Activated CD4-positive, alpha-beta T cell treated with anti-CD3 and anti-CD28 coated beads for 36 hours (primary cell): Measurements from ENCODE around the gene PTPRG. TPM values are rescaled to one million over a fixed set of nuclear protein-coding genes. Genes with fewer than 3 reads are reported as not detected.
A peak's percentile ranks its signal among the peaks of the same experiment; 100 is the strongest.

Experiments
- ATAC-seq: fragments of 200-7000 bp; cut with Tn5 transposase; one replicate; pipeline ENCODE4 v1.10.0; 2021; ENCODE audit warnings: mild to moderate bottlenecking, moderate library complexity
- CTCF ChIA-PET: fragments of 350-600 bp; sonication (Branson Sonifier 250); formaldehyde crosslinking; loops from one replicate; lab custom pipeline; 2021; ENCODE audit warnings: antibody characterized with exemption; lab: Charles Lee
- POLR2A ChIA-PET: fragments of 350-600 bp; sonication (Branson Sonifier 250); formaldehyde crosslinking; loops from one replicate; lab custom pipeline; 2021; ENCODE audit warnings: antibody characterized with exemption, inconsistent platforms; lab: Charles Lee
- DNase-seq: peaks from one replicate; pipeline ENCODE4 v3.0.0-alpha.2; 2020
- H3K27ac Mint-ChIP-seq: one replicate; pipeline ENCODE4 v1.8.0; 2021; ENCODE audit warnings: mixed read lengths
- H3K27me3 Mint-ChIP-seq: one replicate; pipeline ENCODE4 v1.8.0; 2021; ENCODE audit warnings: mixed read lengths
- H3K36me3 Mint-ChIP-seq: one replicate; pipeline ENCODE4 v1.8.0; 2021; ENCODE audit warnings: low read depth, mixed read lengths
- H3K4me1 Mint-ChIP-seq: one replicate; pipeline ENCODE4 v1.8.0; 2021; ENCODE audit warnings: mixed read lengths
- H3K4me3 Mint-ChIP-seq: one replicate; pipeline ENCODE4 v1.8.0; 2021; ENCODE audit warnings: mild to moderate bottlenecking, moderate library complexity, mixed read lengths
- H3K9me3 Mint-ChIP-seq: one replicate; pipeline ENCODE4 v1.8.0; 2021; ENCODE audit warnings: low read depth, mixed read lengths
- intact Hi-C, 2 experiments: fragments of 100-400 bp; cut with DNase I in 1 of 2; cut with micrococcal nuclease in 1 of 2; formaldehyde crosslinking; loops; one replicate each; pipeline versions ENCODE4 v1.14.2 to v1.15.1; 2022 to 2024; cut with DNase I, micrococcal nuclease
- total RNA-seq, 2 experiments: library from RNA; stranded (reverse); gene quantifications; one replicate each; pipeline ENCODE4 v1.2.3, GENCODE V29; 2021

Gene PTPRG
- total RNA-seq, 2 experiments from 2014 or later = 0.32 to 0.33 TPM

GRCh38 chr3:62109534-62109933, 548.2 kb downstream of the PTPRG start:
- intact Hi-C loops = no loop called here
- ATAC-seq = peak; percentile 69
- Mint-ChIP-seq H3K27me3 (peaks cover 3% of the 10 kb centered on the region), H3K27ac (no peak overlapping the region), H3K4me3 (no peak overlapping the region), H3K9me3 (peaks cover 3% of the 10 kb centered on the region), H3K36me3 (no peaks in the 10 kb centered on the region), H3K4me1 (no peaks in the 10 kb centered on the region)
- ChIA-PET CTCF (interaction anchor here (0.6 kb wide), 1 partner anchor 698 kb away, joined by 3 read pairs; no protein-coding TSS in a partner anchor), POLR2A (no interaction called here)
- peak; percentile 10 for DNase-seq

DNA sequence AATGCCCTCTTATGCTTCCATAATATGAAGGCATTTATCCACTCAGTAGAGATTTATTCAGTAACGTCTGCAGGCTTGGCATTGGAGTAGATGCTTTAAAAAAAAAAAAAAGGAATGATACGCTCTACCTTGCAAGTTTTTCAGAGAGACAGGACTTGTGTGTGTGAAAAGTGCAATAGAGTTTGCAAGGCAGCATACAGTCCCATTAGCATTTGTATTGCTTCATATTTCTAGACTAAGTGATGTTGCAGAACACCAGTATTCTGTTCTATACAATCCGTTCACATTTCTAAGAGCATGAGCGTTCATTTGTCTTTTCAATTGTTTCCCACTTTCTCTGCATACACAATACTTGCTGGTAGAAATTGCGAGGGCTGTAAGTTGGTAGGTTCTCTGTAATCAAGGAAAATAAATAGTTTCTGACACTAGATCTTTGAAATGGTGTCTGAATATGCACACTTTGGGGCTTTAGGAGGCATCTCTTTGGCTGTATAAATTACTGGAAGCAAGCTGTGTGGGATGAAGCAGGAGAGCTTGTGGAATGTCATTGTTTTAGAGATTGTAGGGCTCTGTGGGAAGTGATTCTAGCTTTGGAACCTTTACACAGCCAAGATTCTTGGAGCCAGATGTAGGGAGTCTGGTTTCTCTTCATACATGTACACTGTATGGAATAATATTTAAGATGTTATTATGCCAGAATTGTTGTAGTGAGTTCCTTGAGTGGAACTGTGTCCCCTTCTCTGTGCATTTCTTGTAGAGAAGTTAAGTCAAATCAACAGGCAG, 549.3 kb downstream of the PTPRG start:
- intact Hi-C loops = no loop called here
- DNase-seq (no peak), ATAC-seq (no peak)
- H3K9me3 Mint-ChIP-seq = peaks cover 3% of the 10 kb centered on the region
- H3K27ac Mint-ChIP-seq = no peak overlapping the region
- CTCF ChIA-PET = interaction anchor here (0.6 kb wide), 1 partner anchor 697 kb away, joined by 3 read pairs; no protein-coding TSS in a partner anchor
- H3K36me3 Mint-ChIP-seq = no peaks in the 10 kb centered on the region
- no peak overlapping the region for H3K4me3 Mint-ChIP-seq
- POLR2A ChIA-PET = no interaction called here
- H3K27me3 Mint-ChIP-seq = peaks cover 3% of the 10 kb centered on the region
- H3K4me1 Mint-ChIP-seq = no peaks in the 10 kb centered on the region

- Mint-ChIP-seq H3K27ac (no peak overlapping the region), H3K4me1 (no peaks in the 10 kb centered on the region), H3K36me3 (no peaks in the 10 kb centered on the region), H3K27me3 (peaks cover 3% of the 10 kb centered on the region), H3K4me3 (no peak overlapping the region), H3K9me3 (peaks cover 3% of the 10 kb centered on the region)
- ATAC-seq = no peak
- CTCF ChIA-PET = no interaction called here
- DNase-seq = no peak
- POLR2A ChIA-PET = no interaction called here
- intact Hi-C loops = no loop called here
These were observed 551.7 kb downstream of the PTPRG start for GRCh38 chr3:62113092-62113491.

DNA sequence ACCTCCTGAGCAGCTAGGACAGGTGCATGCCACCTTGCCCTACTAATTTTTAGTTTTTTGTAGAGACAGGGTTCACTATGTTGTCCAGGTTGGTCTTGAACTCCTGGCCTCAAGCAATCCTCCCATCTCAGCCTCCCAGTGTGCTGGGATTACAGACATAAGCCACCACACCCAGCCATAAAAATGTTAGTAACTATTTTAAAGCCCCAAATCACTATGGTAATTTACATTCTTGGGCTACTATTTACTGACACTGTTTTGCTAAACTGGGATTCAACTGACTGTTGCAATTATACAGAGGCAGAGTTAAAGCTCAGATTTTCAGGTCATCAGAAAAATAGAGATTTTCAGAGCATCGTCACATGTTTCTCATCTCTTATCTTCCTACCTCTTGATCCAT, 553.4 kb downstream of the PTPRG start:
- H3K4me3 Mint-ChIP-seq = no peak overlapping the region
- intact Hi-C loops = no loop called here
- ATAC-seq (no peak), DNase-seq (no peak)
- CTCF ChIA-PET = no interaction called here
- H3K36me3 Mint-ChIP-seq = no peaks in the 10 kb centered on the region
- H3K27me3 Mint-ChIP-seq = no peaks in the 10 kb centered on the region
- no peaks in the 10 kb centered on the region for H3K4me1 Mint-ChIP-seq
- POLR2A ChIA-PET = no interaction called here
- no peaks in the 10 kb centered on the region for H3K9me3 Mint-ChIP-seq
- no peak overlapping the region for H3K27ac Mint-ChIP-seq

- CTCF ChIA-PET = no interaction called here
- POLR2A ChIA-PET = no interaction called here
- Mint-ChIP-seq H3K27ac (no peak overlapping the region), H3K27me3 (no peaks in the 10 kb centered on the region), H3K4me3 (no peak overlapping the region), H3K9me3 (no peaks in the 10 kb centered on the region), H3K4me1 (no peaks in the 10 kb centered on the region), H3K36me3 (no peaks in the 10 kb centered on the region)
- intact Hi-C loops = no loop called here
- no peak for ATAC-seq
- no peak for DNase-seq
These were observed 556.7 kb downstream of the PTPRG start for GRCh38 chr3:62117903-62118548.

- POLR2A ChIA-PET = no interaction called here
- Mint-ChIP-seq H3K9me3 (no peaks in the 10 kb centered on the region), H3K36me3 (no peaks in the 10 kb centered on the region), H3K27ac (no peak overlapping the region), H3K4me1 (no peaks in the 10 kb centered on the region), H3K27me3 (no peaks in the 10 kb centered on the region), H3K4me3 (no peak overlapping the region)
- no peak for DNase-seq
- CTCF ChIA-PET = interaction anchor here (0.9 kb wide), 1 partner anchor 25 kb away, joined by 3 read pairs; no protein-coding TSS in a partner anchor
- no peak for ATAC-seq
- intact Hi-C loops = no loop called here
These were observed 557.8 kb downstream of the PTPRG start for GRCh38 chr3:62119139-62119538.

DNA sequence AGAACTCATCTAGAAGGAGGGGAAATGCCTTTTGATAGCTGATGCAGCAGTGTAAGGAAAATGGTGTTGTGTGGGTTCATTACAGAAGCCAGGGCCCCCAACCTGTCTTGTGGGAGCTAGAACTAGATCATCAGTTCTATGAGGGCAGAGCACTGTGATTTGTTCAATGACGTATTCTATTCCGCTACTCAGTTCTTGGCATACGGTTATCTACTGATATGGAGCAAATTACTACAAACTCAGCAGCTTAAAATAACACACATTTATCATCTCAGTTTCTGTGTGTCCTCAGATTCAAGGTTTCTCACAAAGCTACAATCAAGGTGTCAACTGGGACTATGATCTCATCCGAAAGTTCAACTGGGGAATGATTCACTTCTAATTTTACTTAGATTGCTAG, 561.4 kb downstream of the PTPRG start:
- ATAC-seq = no peak
- intact Hi-C loops = no loop called here
- CTCF ChIA-PET = no interaction called here
- H3K4me3 Mint-ChIP-seq = no peak overlapping the region
- H3K36me3 Mint-ChIP-seq = no peaks in the 10 kb centered on the region
- H3K9me3 Mint-ChIP-seq = no peaks in the 10 kb centered on the region
- POLR2A ChIA-PET = interaction anchor here (0.5 kb wide), 1 partner anchor 1490 kb away, joined by 4 read pairs; no protein-coding TSS in a partner anchor
- no peaks in the 10 kb centered on the region for H3K4me1 Mint-ChIP-seq
- no peak for DNase-seq
- no peaks in the 10 kb centered on the region for H3K27me3 Mint-ChIP-seq
- no peak overlapping the region for H3K27ac Mint-ChIP-seq

- ATAC-seq = no peak
- Mint-ChIP-seq H3K4me3 (no peak overlapping the region), H3K27me3 (no peaks in the 10 kb centered on the region), H3K36me3 (no peaks in the 10 kb centered on the region), H3K9me3 (no peaks in the 10 kb centered on the region), H3K27ac (no peak overlapping the region), H3K4me1 (no peaks in the 10 kb centered on the region)
- intact Hi-C loops = no loop called here
- no peak for DNase-seq
- ChIA-PET CTCF (no interaction called here), POLR2A (no interaction called here)
These were observed 564.0 kb downstream of the PTPRG start for GRCh38 chr3:62125380-62125779.

DNA sequence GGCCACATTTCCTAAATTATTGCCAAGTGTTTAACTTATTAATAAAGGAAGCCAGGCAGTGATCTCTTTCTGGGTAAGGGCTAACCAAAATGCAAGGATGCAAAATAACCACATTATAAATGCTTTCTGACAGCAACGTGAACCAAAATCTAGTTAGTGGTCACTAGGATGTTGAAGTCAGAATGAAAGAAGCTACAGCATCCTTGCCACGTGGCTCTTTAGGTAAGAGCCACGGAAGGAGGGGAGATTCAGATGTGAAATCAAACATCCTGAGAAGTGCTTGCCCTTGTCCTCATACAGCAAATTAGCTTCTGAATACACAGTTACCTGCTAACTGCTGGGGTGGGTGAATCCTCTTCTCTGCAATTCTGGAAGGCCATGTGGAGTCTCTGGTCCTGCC, 565.7 kb downstream of the PTPRG start:
- Mint-ChIP-seq H3K4me3 (no peak overlapping the region), H3K4me1 (no peaks in the 10 kb centered on the region), H3K36me3 (no peaks in the 10 kb centered on the region), H3K27me3 (peaks cover 2% of the 10 kb centered on the region), H3K9me3 (no peaks in the 10 kb centered on the region), H3K27ac (no peak overlapping the region)
- ChIA-PET POLR2A (no interaction called here), CTCF (no interaction called here)
- ATAC-seq = no peak
- DNase-seq = no peak
- intact Hi-C loops = no loop called here

GRCh38 chr3:62128051-62128450, 566.7 kb downstream of the PTPRG start:
- intact Hi-C loops = no loop called here

DNA sequence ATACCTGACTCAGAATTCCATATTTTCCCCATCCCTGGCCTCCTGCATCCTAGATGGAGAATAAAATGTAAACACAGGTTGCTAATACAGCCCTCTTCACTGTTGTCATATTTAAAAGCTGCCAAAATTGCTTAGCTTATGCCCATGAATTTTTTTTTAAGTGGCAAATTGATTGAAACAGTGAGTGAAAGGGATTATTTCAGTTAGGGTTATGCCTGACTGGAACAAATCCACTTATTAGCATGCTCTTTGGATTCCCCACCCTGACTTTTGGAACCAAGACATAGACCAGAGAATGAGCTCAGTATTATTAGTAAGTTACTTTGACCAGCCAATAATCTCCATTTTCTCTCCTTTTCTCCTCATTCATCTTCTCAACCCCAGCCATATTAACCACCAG, 567.3 kb downstream of the PTPRG start:
- intact Hi-C loops = no loop called here
- DNase-seq (no peak), ATAC-seq (no peak)
- no peak overlapping the region for H3K4me3 Mint-ChIP-seq
- H3K27ac Mint-ChIP-seq = no peak overlapping the region
- H3K4me1 Mint-ChIP-seq = no peaks in the 10 kb centered on the region
- H3K27me3 Mint-ChIP-seq = peaks cover 2% of the 10 kb centered on the region
- no peaks in the 10 kb centered on the region for H3K9me3 Mint-ChIP-seq
- H3K36me3 Mint-ChIP-seq = no peaks in the 10 kb centered on the region
- ChIA-PET POLR2A (no interaction called here), CTCF (no interaction called here)

More at GRCh38 chr3:62128051-62128450, 566.7 kb downstream of the PTPRG start:
- Mint-ChIP-seq H3K4me1 (no peaks in the 10 kb centered on the region), H3K27ac (no peak overlapping the region), H3K4me3 (no peak overlapping the region), H3K27me3 (peaks cover 2% of the 10 kb centered on the region), H3K36me3 (no peaks in the 10 kb centered on the region), H3K9me3 (no peaks in the 10 kb centered on the region)
- CTCF ChIA-PET = no interaction called here
- no peak for ATAC-seq
- DNase-seq = no peak
- POLR2A ChIA-PET = no interaction called here

DNA sequence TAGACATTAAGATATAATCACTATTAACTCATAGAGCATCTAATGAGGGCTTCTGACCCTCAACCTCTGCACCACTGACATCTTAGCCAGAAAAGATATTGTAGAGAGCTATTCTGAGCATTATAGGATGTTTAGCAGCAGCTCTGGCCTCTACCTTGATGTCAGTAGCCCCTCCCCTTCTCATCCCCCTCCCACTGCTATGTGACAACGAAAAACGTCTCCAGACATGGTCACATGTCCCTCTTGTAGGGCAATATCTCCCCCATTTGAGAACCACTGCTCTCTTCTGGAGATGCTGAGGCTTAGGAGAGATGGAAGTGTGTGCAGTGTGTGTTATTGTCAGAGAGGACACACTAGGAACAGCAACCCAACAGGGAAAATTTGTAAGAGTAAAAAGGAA, 569.7 kb downstream of the PTPRG start:
- H3K36me3 Mint-ChIP-seq = no peaks in the 10 kb centered on the region
- H3K4me1 Mint-ChIP-seq = no peaks in the 10 kb centered on the region
- POLR2A ChIA-PET = no interaction called here

More for the DNA sequence above, 569.7 kb downstream of the PTPRG start:
- Mint-ChIP-seq H3K4me3 (no peak overlapping the region), H3K9me3 (no peaks in the 10 kb centered on the region), H3K27me3 (peaks cover 9% of the 10 kb centered on the region), H3K27ac (no peak overlapping the region)
- intact Hi-C loops = no loop called here
- DNase-seq (no peak), ATAC-seq (no peak)
- CTCF ChIA-PET = no interaction called here
